Measurements from ENCODE around the gene INPP4B.
"Not testable (repeated sequence)": the region's sequence is repeated elsewhere in the genome, so short reads cannot be mapped to it uniquely, and the experiment has no call there.

The INPP4B gene

DNA sequence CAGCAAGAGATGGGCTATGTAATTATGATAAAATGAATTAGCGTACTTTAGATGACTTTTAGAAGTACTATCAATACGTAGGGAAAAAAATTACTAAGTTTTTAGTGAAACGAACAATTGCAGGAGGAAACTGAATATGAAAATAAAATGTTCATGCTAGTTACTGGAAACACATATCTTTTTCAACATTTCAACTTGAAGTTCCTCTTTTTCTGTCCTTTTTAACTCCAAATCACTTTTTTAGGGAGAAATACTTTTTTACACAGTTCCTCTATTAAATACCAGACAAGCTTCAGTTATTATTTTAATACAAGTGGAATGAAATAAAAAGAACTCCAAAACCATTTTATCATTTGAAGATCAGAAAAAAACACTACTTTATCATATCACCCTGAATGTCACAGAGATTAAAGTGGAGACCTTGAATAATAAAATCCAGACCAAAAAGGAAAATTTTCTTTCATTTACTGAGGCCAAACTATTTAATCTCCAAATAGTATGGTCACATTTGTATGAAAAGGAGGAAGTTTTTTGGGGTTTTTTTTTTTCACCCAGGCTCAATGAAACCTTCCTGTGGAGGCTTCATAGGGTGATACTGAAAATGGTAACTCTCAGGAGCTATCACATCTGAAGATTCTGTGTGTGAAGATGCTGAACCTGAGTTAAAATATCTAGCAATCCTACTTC, 306.2 kb downstream of the INPP4B start:
- no peak for DNase-seq

- DNase-seq, result no peak
These were observed 311.1 kb downstream of the INPP4B start for GRCh38 chr4:142535009-142535408.

GRCh38 chr4:142532054-142532453, 314.0 kb downstream of the INPP4B start:
- no peak for DNase-seq

- DNase-seq, result no peak
These were observed 315.4 kb downstream of the INPP4B start for GRCh38 chr4:142530728-142531127.

DNA sequence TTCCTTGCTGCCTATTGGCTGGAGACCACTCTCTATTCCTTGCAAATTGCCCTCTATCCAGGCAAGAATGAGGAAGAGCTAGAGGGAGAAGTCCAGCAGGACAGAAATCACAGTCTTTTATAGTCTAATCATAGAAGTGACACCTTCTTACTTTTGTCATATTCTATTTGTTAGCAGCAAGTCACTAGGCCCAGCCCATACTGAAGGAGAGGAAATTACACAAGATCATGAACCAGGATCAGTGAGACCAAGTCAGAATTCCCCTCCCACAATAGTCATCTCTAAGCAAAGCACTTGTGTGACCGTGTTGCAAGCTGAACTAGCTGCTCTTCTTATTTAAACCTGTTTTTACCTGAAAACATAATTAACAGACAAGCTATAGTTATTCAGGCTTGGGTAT, 317.7 kb downstream of the INPP4B start:
- DNase-seq, result no peak

- no peak for DNase-seq
These were observed 323.0 kb downstream of the INPP4B start for GRCh38 chr4:142523111-142523510.

DNA sequence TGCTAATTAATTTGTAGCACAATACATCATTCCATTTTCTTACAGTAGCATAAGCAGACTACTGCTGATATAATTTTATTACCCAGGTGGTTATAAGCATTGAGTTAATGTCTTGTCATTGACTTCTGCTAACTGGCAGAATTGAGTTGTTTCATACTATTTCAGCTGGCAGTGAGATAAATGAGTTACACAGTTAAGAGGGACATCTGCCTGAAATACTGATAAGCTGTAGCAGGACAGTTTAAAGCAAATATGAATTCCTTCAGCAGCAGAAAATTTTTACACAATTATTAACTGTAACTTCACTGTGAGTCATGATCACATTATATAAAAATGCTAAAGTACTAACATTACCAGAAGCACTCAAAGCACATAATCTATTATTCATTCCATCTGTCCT, 326.8 kb downstream of the INPP4B start:
- no peak for DNase-seq

- no peak for DNase-seq
These were observed 329.2 kb downstream of the INPP4B start for GRCh38 chr4:142516686-142517526.

DNA sequence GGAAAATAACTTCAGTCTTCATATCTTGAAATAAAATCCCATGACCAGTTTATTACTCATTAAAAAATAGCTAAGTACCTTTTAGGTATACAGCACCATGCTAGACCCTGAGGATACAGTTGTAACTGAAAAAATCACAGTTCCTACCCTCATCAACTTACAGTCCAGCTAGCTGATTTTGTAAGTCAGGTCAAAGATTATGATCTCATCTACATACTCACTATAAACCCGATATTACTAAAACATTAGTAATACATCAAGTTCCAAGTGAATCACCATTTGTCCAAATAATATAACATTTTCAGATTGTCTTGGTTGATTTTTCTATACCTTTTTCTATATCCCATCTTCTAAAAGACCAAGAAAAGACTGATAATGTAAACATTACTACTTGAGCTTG, 333.9 kb downstream of the INPP4B start:
- DNase-seq, result no peak

- no peak for DNase-seq
These were observed 336.2 kb downstream of the INPP4B start for GRCh38 chr4:142509881-142510280.

DNA sequence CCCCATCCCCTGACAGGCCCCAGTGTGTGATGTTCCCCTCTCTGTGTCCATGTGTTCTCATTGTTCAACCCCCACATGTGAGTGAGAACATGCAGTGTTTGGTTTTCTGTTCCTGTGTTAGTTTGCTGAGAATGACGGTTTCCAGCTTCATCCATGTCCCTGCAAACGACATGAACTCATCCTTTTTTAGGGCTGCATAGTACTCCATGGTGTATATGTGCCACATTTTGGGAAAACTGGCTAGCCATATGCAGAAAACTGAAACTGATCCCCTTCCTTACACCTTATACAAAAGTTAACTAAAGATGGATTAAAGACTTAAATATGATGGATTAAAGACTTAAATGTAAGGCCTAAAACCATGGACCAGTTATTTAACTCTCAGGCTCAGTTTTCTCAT, 336.7 kb downstream of the INPP4B start:
- DNase-seq, result not testable (repeated sequence)

GRCh38 chr4:142500966-142501365, 345.1 kb downstream of the INPP4B start:
- DNase-seq, result no peak

GRCh38 chr4:142497606-142498005, 348.5 kb downstream of the INPP4B start:
- DNase-seq, result no peak

- DNase-seq, result no peak
These were observed 352.6 kb downstream of the INPP4B start for GRCh38 chr4:142493255-142494110.

- no peak for DNase-seq
These were observed 360.6 kb downstream of the INPP4B start for GRCh38 chr4:142485452-142485851.

GRCh38 chr4:142480244-142480643, 365.9 kb downstream of the INPP4B start:
- no peak for DNase-seq

DNA sequence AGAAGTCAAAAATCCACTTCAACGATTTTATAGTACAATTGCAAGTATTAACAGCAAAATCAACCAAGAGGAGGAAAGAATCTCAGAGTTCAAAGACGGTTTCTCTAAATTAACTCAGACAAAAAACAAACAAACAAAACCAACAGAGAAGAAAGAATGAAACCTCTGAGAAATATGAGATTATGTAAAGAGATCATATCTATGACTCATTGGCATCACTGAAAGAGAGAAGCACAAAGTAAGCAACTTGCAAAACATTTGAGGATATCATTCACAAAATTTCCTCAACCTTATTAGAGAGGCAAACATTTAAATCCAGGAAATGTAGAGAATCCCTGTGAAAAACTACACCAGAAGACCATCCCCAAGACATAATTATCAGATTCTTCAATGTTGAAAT, 370.4 kb downstream of the INPP4B start:
- DNase-seq, result no peak

DNA sequence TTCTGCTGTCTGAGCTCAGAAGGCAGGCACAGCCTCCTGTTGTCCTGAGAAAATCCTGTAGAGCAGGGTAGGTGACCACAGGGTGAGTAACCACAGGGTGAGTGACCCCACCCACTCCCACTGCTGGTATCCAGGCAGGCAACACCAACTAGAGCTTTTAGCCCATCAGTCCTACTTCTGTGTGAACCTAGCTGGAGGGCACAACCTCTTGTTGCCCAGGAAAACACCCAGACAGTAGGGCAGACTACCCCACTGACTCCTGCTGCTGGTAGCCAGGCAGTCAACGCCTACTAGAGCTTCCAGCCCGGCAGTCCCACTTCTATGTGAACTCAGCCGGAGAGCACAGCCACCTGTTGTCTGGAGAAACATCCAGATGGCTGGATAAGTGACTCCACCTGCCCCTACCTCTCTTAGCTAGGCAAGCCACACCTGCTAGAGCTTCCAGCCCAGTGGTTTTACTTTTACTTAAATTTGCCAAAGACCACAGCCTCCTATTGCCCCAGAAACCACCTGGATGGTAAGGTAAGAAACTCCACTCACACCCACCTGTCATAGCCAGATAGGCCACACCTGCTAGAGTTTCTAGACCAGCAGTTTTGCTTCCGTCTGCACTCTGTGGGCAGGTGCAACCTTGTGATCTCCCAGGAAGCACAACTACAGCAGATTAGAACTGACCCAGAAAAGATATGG, 371.6 kb downstream of the INPP4B start:
- DNase-seq, result no peak

GRCh38 chr4:142473960-142474338, 372.2 kb downstream of the INPP4B start:
- no peak for DNase-seq

- DNase-seq, result no peak
These were observed 372.7 kb downstream of the INPP4B start for GRCh38 chr4:142473218-142473959.

DNA sequence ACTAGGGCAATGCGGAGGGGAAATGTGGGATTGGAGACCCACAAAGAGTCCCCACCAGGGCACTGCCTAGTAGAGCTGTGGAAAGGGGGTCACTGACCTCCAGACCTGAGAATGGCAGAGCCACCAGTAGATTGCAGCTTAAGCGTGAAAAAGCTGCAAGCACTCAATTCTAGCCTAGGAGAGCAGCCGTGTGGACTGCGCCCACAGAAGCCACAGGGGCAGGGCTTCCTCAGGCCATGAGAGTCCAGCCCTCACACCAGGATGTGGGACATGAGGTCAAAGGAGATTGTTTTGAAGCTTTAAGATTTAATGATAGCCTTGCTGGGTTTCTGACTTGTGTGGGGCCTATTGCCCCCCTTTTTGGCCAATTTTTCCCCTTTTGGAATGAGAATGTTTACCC, 379.0 kb downstream of the INPP4B start:
- DNase-seq, result no peak

- DNase-seq, result no peak
These were observed 380.6 kb downstream of the INPP4B start for GRCh38 chr4:142465526-142465925.

Measured in activated naive CD4-positive, alpha-beta T cell (primary cell).